Neural crest cell (in vitro differentiated cells): Measurements from ENCODE around the gene S100P. TPM values are rescaled to one million over a fixed set of nuclear protein-coding genes. Genes with fewer than 3 reads are reported as not detected.

Experiments used
- DNase-seq: peaks from one replicate; pipeline ENCODE4 v3.0.0; 2021; ENCODE audit warnings: low read depth, mixed read lengths, low spot score
- H3K27ac Mint-ChIP-seq: one replicate; pipeline ENCODE4 v1.8.0; 2021; ENCODE audit warnings: mild to moderate bottlenecking, mixed read lengths; ENCODE audit not compliant: unreplicated experiment
- H3K27me3 Mint-ChIP-seq: 2 replicates; pipeline ENCODE4 v1.8.0; 2021; ENCODE audit warnings: low read depth, mild to moderate bottlenecking, mixed read lengths
- H3K36me3 Mint-ChIP-seq: 2 replicates; pipeline ENCODE4 v1.8.0; 2021; ENCODE audit warnings: low read depth, mild to moderate bottlenecking, mixed read lengths
- H3K4me1 Mint-ChIP-seq: 2 replicates; pipeline ENCODE4 v1.8.0; 2021; ENCODE audit warnings: mixed read lengths
- H3K4me3 Mint-ChIP-seq: one replicate; pipeline ENCODE4 v1.8.0; 2021; ENCODE audit warnings: mild to moderate bottlenecking, mixed read lengths
- H3K9me3 Mint-ChIP-seq: 2 replicates; pipeline ENCODE4 v1.8.0; 2021; ENCODE audit warnings: mixed read lengths
- total RNA-seq: library from RNA; stranded (reverse); gene quantifications from 2 replicates; pipeline ENCODE4 v1.2.1, GENCODE V29; 2021
- TF ChIP-seq, protein P1 (sequence below): fragments of 200-600 bp; sonication (generic); conservative IDR thresholded peaks from 2 replicates; pipeline ENCODE4 v1.5.0; 2021; ENCODE audit warnings: antibody characterized with exemption, mild to moderate bottlenecking

The S100P gene
- total RNA-seq, 1 donor from 2014 or later = not detected

DNA sequence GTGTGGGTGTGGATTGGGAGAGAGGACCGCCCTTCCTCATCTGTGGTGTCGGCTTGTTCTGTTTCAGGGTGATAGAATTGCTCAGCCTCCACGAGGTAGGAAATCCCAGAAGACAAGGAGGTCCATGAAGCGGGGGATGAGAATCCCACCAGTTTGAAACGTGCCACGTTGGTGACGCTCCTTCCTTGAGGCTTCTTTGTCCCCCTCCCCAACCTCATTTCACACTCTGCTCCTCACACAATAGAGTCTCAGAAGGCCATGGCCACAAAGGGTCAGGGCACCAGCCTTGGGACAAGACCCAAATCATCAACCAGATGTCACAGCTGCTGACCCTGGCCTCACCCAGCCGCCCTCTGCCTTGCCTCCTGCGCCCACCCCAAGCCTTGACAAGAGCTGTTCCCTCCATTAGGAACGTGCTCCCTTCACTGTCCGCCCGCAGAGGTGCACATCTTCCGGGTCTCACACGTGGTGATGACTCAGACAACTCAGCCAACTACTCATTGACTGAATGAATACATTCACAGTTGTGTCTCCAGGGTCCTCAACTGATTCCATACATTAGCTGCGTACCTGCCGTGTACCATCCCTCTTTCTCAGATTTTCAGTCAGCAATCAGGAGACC is 40.6 kb downstream of the S100P start:
- H3K36me3 Mint-ChIP-seq = no peaks in the 10 kb centered on the region
- H3K27ac Mint-ChIP-seq = peak overlapping the region; percentile 93
- TF ChIP-seq, protein P1, sequence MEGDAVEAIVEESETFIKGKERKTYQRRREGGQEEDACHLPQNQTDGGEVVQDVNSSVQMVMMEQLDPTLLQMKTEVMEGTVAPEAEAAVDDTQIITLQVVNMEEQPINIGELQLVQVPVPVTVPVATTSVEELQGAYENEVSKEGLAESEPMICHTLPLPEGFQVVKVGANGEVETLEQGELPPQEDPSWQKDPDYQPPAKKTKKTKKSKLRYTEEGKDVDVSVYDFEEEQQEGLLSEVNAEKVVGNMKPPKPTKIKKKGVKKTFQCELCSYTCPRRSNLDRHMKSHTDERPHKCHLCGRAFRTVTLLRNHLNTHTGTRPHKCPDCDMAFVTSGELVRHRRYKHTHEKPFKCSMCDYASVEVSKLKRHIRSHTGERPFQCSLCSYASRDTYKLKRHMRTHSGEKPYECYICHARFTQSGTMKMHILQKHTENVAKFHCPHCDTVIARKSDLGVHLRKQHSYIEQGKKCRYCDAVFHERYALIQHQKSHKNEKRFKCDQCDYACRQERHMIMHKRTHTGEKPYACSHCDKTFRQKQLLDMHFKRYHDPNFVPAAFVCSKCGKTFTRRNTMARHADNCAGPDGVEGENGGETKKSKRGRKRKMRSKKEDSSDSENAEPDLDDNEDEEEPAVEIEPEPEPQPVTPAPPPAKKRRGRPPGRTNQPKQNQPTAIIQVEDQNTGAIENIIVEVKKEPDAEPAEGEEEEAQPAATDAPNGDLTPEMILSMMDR = no peak
- no peak overlapping the region for H3K4me3 Mint-ChIP-seq
- peaks cover 2% of the 10 kb centered on the region for H3K9me3 Mint-ChIP-seq
- peaks cover 4% of the 10 kb centered on the region for H3K27me3 Mint-ChIP-seq
- DNase-seq = no peak
- peaks cover 33% of the 10 kb centered on the region for H3K4me1 Mint-ChIP-seq

DNA sequence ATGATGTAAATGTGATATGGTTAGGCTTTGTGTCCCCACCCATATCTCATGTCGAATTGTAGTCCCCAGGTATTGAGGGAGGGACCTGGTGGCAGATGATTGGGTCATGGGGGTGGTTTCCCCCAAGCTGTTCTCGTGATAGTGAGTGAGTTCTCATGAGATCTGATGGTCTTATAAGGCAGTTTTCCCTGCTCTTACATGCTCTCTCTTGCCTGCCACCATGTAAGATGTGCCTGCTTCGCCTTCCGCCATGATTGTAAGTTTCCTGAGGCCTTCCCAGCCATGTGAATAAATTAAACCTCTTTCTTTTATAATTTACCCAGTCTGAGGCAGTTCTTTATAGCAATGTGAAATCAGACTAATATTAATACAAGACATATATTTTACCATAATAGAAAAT is 46.2 kb downstream of the S100P start:
- peaks cover 6% of the 10 kb centered on the region for H3K4me1 Mint-ChIP-seq
- TF ChIP-seq, protein P1 = no peak
- peaks cover 3% of the 10 kb centered on the region for H3K36me3 Mint-ChIP-seq
- no peaks in the 10 kb centered on the region for H3K27me3 Mint-ChIP-seq
- no peak for DNase-seq
- no peak overlapping the region for H3K27ac Mint-ChIP-seq
- H3K4me3 Mint-ChIP-seq = no peak overlapping the region
- peaks cover 8% of the 10 kb centered on the region for H3K9me3 Mint-ChIP-seq

DNA sequence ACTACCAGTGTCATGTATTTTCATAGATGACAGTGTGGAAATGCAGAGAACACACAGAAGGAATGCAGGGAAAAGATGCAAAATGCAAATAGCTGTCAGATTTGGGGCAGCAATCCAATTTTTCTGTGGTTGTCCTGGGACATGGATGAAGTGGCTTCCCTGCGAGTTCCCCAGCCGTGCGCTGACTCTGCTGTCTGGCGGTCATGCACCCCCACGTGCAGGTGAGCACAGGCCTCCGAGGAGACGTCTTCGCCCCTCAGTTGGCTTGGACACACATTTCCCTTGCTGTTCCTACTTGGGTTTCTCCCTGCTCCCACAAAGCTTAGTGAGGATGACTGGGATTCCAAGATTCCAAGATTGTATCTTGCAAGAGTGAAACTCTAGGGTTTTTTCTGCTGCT is 46.7 kb downstream of the S100P start:
- Mint-ChIP-seq H3K4me1 (peaks cover 4% of the 10 kb centered on the region), H3K9me3 (peaks cover 9% of the 10 kb centered on the region), H3K4me3 (no peak overlapping the region), H3K27me3 (no peaks in the 10 kb centered on the region), H3K27ac (no peak overlapping the region), H3K36me3 (peaks cover 3% of the 10 kb centered on the region)
- DNase-seq = no peak
- TF ChIP-seq, protein P1 = no peak

DNA sequence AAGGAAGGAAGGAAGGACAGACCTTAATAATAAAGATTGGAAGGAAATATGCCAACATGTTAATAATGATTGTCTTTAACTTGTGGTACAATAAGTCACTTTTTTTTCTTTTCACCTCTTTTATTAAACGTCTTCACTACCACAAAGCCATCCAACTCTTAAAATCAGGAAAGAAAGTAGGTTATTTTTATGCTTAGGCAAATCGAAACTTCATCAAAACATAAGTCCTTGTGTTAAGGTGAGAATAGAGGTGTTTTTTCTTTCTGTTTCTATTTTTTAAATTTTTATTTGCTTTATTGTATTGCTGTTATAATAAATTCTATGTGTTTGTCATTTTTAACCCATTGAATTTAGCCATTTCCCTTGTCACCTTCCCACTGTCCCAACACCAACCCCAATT is 48.8 kb downstream of the S100P start:
- TF ChIP-seq, protein P1 = no peak
- H3K4me1 Mint-ChIP-seq = peaks cover 13% of the 10 kb centered on the region
- no peak for DNase-seq
- peaks cover 9% of the 10 kb centered on the region for H3K9me3 Mint-ChIP-seq
- no peak overlapping the region for H3K4me3 Mint-ChIP-seq
- H3K27ac Mint-ChIP-seq = peak overlapping the region; percentile 19
- no peaks in the 10 kb centered on the region for H3K27me3 Mint-ChIP-seq
- H3K36me3 Mint-ChIP-seq = peaks cover 3% of the 10 kb centered on the region

DNA sequence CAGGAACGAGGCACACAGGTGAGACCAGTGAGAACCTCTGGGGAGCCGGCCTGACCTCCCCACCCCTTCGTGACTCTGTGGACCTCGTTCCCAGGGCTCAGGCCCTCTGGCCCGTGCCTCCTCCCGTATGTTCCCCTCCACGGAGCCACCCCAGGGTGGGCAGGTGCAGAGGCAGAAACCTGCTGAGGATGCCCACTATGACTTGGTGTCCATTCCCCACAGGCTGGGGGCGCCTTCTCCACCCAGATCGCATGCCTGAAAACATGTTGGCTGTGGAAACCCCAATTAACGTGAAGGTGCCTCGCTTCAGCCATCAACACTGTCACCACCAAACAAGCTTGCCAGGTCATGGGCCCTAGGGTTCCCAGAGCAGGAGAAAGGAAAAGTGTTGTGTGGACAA is 49.3 kb downstream of the S100P start:
- TF ChIP-seq, protein P1 = no peak
- H3K36me3 Mint-ChIP-seq = peaks cover 3% of the 10 kb centered on the region
- H3K9me3 Mint-ChIP-seq = peaks cover 9% of the 10 kb centered on the region
- H3K27me3 Mint-ChIP-seq = no peaks in the 10 kb centered on the region
- no peak for DNase-seq
- no peak overlapping the region for H3K27ac Mint-ChIP-seq
- H3K4me3 Mint-ChIP-seq = no peak overlapping the region
- H3K4me1 Mint-ChIP-seq = peaks cover 14% of the 10 kb centered on the region

Other genes with a start within 250 kb of the S100P start
- 0.32 and 0.35 TPM in 2 replicates for gene PPP2R2C, start 221.3 kb upstream of the S100P start, total RNA-seq
- gene MAN2B2, start 118.7 kb upstream of the S100P start, total RNA-seq = 9.4 and 9.8 TPM in 2 replicates
- 317 and 325 TPM in 2 replicates for gene MRFAP1, start 53.2 kb upstream of the S100P start, total RNA-seq
- 70.4 and 74.0 TPM in 2 replicates for gene MRFAP1L1, start 16.0 kb downstream of the S100P start, total RNA-seq
- gene BLOC1S4, start 22.3 kb downstream of the S100P start, total RNA-seq = 23.8 and 25.1 TPM in 2 replicates
- gene KIAA0232, start 88.8 kb downstream of the S100P start, total RNA-seq = 40.1 and 41.7 TPM in 2 replicates
- 56.3 and 58.0 TPM in 2 replicates for gene TBC1D14, start 215.9 kb downstream of the S100P start, total RNA-seq